ENCODE data around the gene USP40.

Gene USP40

DNA sequence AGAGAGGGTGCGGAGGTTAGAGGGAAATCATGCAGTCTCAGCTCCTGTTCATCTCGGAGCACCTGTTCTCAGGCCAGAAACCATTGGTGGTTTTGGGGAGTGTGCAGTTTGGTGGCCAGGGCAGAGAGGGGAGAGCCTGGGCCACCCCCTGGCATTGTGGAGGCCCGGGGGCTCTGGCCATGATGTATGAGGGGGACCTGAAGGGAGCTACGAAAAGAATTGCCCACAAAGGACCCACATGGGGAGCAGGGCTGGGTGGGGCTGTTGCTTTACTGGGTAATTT, 124.6 kb downstream of the USP40 start:
- DNase-seq, result no peak

DNA sequence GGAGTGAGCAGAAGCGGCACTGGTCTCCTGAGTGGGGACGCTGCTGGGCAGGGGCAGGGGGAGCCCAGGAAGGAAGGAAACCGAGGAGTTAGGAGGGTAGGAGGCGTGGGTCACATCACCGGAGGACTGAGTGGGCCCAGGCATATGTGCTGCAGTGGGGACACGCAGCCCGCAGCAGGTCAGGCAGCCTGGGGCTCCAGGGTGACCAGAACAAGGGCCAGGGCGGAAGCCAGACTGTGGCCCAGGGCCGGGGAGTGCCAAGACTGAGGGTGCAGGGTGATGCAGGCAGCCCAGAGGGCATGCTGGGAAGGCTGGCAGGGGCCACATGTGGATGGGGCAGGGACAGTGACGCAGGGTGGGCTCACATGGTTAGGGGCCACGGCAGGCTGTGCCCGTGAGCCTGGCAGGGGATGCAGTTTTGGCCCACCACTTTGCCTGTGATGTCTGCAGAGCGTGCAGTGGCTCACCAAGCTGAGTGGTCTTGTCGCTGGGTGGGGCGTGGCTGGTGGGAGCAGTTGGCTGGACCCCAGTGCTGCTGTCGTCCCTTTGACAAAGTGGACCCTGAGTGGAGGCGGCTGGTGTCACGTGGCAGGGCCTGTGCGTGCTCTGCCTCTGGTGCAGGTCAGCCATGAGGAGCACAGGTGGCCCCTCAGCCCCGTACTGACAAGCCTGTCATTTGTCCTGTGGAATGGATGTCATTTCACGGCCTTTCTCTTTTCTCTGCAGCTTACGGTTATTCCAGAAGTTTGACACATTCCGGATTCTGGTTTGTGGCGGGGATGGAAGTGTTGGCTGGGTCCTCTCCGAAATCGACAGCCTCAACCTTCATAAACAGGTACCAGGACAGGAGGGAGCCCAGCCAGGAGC, 125.2 kb downstream of the USP40 start:
- DNase-seq, result no peak

DNA sequence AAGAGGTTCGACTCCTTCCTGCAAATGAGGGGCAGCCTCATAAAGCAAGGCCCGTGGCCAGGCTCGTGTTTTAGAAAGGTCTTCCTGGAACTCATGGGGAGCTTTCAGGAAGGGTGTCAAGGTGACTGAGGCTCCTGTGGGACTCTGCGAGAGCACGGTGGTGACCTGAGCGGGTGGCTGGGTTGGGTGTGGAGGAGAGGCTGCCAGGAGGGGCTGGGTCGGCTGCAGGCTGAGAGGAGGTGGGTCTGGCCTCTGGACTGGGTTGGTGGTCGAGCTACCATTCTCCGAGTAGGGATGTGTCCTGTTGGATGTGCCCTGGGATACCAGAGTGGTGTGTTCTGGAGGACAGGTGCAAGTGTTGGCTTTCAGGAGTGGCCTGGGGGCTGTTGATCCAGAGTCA, 125.9 kb downstream of the USP40 start:
- no peak for DNase-seq

DNA sequence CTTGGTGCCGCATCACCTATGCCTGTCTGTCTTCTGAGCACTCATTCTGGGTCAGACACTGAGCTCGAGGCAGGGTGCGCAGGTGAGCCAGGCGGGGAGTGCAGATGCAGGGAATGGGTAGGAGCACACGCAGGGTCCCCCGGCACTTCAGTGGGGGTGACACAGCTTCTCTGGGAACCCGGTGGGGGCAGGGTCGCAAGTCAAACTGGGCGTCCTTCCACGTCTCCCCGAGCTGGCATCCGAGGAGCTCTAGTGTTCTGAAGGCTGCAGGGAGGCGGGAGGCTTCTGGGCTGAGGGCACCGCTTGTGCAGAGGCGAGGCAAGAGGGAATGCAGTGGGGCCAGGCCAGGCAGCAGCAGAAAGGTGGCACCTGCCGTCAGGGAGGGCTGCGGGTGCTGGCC, 126.3 kb downstream of the USP40 start:
- no peak for DNase-seq

DNA sequence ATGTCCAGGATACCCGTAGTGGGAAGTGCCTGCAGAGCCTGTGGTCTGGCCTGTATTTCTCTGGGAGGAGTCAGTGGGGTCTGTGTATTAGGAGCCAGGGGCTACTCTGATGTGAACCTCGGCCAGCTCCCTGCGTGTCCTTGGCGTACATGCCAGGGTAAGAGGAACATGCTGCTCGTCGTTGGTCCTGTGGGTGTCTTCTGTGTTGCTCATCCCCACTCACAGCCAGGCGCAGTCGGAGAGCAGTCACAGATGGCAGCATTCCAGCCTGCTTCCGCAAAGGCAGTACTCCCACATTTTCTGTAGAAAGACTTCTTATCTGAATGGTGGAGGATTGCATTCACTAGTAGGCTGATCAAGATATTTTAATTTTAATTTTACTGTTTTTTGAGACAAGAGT, 127.4 kb downstream of the USP40 start:
- no peak for DNase-seq

DNA sequence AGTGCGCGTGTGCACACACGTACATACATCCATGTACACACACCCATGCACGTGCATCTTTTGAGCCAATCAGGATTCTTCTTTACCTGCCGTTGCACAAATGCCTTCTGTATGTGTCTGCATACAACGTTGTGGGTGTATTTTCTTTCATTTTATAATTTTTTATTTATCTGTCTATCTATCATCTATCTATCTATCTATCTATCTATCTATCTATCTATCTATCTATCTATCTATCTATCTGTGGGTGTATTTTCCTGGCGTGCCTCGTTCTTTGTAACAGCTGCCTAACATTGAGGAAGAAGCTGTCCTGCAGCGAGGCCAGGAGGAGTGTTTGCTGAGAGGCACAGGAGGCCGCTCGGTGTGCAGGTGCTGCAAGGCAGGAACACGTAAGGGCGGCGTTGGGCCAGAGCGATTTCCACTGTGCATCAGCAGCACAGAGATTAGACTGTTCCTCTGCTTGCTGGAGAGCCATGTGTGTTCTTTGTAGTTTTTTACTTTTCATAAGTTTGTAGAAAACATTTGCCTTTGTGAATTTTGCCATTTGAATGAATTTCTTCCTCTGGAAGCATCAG, 127.9 kb downstream of the USP40 start:
- no peak for DNase-seq

DNA sequence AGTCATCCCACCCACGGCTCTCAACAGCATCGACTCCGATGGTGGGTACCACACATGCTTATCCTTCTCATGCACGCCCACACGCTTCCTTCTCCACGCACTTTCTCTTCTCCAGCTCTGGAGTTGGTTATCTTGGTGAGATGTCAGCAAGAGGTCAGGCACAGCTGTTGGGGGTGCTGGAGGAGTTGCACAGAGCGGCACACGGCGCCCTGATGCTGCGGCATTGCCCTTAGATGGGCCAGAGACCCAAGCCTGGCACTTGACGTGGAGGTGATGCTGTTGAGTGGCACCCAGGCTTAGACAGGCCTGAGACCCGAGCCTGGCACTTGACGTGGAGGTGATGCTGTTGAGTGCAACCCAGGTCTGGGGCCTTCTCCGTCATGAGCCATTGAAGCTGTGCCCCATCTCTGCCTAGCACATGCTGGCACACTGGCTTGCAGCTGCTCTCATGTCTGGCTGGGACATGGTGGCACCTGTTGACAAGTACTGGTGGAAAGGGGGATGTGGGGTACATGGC, 129.1 kb downstream of the USP40 start:
- DNase-seq, result no peak

DNA sequence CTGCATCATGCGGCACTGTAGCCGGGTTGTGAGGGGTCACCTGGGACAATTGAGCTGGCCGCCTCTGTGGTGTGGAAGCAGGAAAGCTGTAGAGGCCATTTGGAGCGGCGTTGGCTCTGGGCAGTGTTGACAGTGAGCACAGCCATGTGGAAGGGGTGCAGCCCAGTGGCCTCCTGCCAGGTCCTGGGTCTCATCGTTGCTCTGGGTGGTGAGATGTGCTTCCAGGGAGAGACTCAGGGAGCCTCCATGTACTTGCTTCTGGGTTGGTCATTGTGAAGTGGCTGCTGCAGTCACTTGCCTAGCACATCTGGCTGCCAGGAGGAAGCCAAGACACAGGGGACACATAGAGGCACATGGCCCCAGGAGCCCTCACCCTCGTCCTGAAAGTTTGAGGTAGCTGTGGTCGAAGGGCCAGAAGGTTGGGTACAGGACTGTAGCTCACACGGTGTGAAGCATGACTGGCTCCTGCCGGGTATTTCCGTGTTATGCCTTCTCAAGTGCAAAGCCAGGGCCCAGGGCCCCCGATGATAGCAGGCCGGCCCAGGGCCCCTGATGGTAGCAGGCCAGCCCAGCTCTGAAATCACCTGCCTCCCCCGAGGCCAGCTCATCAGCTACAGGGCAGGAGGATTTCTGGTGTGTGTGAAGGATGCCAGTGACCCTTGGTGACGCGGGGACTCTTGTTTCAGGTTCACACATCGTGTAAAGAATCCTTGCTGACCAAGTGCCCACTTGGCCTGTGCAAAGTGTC, 129.7 kb downstream of the USP40 start:
- DNase-seq, result no peak

DNA sequence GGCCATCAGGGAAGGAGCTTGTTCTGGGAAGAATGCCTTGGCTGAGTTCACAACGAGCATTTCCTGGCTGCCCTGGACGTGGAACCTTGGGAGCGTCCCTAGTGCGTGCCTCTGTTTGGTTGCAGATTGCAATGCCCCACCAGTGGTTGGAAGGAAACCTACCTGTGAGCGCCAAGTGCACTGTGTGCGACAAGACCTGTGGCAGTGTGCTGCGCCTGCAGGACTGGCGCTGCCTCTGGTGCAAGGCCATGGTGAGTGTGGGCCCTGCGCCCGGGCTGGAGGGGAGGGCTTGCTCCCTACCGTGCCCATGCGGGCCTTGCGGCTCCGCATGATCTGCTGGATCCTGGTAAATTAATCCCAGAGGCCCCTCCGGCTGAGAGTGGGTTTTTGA, 130.4 kb downstream of the USP40 start:
- no peak for DNase-seq

DNA sequence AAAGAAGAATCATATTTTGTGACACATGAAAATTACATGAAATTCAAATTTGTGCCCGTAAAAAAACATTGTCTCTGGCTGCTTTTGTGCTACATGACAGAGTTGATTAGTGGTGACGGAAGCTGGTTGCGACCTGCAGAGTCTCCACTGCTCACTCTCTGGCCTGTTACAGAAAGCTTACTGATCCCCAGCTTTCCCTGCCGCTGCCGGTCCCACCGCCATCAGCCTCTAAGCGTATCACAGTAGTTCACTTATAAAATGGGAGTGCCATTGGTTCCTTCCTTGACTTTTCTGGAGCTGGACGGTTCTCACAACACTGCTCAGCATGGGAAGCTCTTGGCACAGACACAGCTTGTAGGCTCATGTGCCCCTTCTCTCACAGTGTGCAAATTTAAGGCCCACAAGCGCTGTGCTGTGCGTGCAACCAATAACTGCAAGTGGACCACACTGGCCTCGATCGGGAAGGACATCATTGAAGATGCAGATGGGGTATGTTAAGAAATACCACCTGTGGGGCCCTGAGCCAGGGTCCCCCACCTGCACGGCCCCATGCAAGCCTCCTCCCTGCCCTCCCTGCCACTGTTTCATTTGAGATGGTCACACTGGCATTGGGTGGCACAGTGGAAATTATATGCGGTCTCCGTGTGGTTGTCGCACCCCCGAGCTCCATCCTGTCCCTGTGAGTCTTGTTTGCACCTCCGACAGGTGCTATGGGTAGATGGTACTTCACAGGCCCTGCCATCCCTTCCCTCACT, 131.0 kb downstream of the USP40 start:
- DNase-seq, result no peak

DNA sequence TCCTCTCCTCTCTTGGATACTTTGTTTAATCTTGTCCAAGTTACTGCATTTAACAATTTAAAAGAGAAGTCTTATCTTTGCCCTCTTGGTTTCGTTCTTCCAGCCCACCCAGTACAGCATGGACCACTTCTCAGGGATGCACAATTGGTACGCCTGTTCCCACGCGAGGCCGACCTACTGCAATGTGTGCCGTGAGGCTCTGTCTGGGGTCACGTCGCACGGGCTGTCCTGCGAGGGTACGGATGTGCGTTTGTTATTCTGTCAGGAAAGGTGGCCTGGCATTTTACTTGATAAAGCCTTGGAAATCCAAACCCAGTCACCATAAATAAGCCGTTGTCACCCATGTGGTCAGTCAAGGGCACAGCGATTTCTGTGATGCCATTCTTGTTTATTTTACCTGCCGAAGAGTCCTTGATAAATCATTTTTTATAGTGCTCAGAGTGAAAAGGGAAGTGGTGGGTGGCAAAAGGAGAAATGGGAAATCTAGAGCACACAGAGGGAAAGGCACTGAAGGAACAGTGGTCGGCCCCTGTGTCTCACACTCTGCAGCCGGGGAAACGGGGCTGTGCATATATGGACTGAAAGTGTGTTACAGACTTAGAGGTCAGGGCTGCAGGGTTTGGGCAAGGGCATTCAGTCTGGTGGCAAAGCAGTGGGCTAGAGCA, 131.8 kb downstream of the USP40 start:
- no peak for DNase-seq

DNA sequence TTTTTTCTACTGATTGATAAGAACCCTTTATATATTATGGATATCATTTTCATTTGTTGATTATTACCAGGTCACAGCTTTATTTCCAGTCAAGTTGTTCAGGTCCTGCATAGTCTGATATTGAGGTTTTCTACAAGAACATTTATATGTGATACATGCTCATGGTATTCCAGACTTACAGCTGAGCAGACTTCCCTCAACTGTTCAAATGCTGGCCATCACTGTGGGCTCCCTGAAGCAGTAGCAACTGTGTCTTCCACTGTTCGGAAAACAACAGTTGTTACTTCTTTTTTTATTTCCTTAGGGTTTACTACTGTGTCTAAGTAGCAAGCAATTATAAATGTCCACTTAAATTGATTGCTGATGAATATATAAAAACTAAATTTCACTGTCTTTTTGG, 132.8 kb downstream of the USP40 start:
- DNase-seq, result no peak

DNA sequence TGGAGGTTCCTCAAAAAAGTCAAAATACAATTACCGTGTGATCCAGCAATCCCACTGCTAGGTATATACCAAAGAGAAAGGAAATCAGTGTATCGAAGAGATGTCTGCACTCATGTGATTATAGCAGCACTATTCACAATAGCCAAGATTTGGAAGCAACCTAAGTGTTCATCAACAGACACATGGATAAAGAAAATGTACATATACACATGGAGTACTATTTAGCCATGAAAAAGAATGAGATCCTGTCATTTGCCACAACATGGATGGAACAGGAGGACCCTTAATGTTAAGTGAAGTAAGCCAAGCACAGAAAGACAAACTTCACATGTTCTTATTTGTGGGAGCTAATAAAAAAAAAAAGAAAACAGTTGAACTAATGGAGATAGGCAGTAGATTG, 133.6 kb downstream of the USP40 start:
- DNase-seq, result no peak

DNA sequence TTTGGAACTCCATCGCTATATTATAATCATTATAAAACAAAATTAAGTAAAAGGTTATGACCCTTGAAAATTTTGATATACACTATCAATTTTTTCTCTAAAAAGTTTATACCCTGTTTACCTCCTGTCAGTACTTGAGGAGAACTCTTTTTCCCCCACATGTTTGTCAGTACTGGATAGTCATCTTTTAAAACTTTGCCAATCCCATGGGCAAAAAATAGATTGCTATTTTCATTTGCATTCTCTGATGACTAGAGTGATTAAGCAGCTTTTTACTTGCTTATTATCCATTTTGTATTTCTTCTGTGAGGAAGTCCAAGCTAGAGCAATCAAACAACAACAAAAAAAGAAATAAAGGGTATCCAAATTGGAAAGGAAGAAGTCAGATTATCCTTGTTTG, 135.9 kb downstream of the USP40 start:
- DNase-seq, result no peak

DNA sequence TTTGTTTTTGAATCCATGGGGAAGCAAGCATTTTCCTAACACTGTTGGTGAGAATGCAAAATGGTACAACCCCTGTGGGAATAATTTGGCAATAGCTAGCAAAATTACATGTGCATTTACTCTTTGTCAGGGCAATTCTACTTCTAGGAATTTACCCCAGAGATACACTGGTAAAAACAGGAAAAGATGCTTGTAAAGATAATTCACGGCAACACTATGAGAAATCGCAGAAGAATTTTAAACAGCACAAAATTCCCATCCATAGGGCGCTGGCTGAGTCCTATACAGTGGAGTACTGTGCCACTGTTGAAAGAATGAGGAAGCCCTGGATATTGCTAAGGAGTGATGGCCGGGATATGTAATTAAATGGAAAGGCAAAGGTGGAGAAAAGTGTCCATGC, 136.5 kb downstream of the USP40 start:
- DNase-seq, result peak; percentile 7

DNA sequence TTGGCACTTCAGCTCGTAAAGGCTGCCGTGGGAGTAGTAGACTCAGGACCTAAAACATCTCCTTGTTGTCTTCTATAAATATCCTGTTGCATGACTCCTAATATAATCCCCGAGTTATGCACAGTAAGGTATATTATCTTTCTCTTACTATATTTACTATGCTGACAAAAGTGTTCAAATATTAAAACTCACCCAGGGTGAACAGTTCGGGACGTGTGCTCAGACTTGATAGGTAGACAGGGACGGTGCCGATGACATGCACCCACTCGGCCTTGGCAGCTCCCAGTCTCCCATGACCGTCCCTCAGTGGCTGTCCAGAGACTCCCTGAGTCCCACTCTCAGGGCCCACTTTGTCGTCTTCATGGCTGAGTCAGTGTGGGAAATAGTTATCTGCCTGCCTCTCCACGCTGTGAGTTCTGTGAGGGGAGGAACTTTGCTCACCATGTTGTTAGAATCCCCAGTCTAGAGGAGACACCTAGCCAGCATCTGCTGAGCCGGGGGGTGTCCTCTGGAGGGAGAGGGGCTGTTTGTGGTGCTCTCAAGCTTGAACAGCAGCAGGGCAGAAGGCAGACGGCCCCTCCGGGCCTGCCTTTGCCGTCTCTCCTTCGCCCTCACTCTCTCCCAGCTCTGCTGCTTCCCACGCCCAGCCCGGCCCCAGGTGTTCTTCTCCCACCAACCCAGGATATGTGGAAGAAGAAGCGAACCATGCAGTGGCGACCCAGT, 137.2 kb downstream of the USP40 start:
- DNase-seq, result peak; percentile 16

DNA sequence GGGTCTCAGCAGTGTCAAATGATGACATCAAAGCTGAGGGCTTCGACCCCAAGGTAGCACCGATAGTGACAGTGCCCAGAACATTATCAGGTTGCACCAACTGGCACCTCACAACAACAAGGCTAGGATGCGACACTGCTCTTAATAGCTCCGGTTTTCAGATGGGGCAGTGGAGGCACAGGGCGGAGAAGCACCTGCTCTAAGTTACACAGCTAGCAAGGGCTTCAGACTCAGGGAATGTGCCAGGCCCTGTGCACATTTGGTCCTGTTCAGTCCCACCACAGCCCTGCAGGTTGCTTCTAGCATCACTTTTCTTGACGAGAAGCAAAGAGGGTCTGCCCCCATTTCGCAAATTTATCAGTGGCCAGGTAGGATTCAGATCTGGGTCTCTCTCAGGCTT, 138.1 kb downstream of the USP40 start:
- peak; percentile 12 for DNase-seq

DNA sequence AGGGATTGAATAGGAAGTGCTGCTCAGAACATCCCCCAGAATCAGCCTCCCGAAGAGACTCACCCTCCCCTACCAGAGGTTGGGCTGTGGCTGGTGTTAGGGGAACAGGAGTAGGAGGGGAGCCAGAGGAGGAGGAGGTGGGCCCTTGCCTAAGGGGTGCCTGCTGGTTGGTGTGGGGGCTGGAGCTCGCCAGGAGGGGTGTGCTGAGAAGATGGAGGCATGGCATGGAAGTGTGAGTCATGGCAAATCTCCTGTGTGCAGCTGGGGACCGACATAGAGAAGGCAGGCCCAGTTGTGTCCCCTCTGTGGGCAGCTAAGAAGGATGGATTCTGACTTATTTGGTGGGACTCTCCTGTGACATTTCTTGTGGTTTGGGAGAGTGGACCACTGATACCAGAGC, 138.6 kb downstream of the USP40 start:
- peak; percentile 23 for DNase-seq

DNA sequence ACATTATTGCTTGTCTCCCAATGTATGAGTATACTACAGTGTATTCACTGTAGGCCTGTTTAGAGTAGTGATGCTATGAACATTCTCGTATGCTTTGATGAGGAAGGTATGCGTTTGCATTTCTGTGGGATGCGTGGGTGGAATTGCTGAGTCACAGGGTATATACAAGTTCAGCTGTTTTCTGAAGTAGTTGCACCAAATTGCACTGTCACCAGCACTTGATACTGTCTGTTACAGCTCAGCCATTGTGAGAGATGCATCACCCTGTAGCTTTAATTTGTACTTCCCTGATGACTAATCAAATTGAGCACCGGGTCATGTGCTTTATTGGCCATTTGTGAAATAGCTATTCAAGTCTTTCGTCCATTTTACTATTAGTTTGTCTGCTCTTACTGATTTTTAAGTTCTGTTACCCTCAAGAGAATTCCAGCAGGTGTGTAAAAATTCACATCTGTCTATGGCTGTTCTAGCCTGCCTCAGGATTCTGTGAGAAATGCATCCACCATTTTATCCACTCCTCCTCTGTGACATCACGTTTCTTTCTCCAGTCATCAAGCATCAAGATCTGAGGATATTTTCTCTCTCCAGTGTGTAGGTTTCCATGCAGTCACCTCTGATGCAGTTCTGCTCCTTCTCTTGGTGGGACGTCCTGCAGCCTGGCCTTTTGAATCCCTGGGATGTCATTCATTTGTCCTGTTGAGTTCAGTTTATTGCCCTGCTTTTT, 139.8 kb downstream of the USP40 start:
- peak; percentile 83 for DNase-seq

Data from stimulated activated CD8-positive, alpha-beta memory T cell treated with anti-CD3 and anti-CD28 coated beads, Interleukin-4, amount 100 ng/mL, for 48 hours (primary cell).